Measurements from ENCODE around the gene C3orf52. TPM values are rescaled to one million over a fixed set of nuclear protein-coding genes. Genes with fewer than 3 reads are reported as not detected.
"Not testable (repeated sequence)": the region's sequence is repeated elsewhere in the genome, so short reads cannot be mapped to it uniquely, and the experiment has no call there.

The C3orf52 gene, protein sequence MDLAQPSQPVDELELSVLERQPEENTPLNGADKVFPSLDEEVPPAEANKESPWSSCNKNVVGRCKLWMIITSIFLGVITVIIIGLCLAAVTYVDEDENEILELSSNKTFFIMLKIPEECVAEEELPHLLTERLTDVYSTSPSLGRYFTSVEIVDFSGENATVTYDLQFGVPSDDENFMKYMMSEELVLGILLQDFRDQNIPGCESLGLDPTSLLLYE
- 0.32 TPM for total RNA-seq

DNA sequence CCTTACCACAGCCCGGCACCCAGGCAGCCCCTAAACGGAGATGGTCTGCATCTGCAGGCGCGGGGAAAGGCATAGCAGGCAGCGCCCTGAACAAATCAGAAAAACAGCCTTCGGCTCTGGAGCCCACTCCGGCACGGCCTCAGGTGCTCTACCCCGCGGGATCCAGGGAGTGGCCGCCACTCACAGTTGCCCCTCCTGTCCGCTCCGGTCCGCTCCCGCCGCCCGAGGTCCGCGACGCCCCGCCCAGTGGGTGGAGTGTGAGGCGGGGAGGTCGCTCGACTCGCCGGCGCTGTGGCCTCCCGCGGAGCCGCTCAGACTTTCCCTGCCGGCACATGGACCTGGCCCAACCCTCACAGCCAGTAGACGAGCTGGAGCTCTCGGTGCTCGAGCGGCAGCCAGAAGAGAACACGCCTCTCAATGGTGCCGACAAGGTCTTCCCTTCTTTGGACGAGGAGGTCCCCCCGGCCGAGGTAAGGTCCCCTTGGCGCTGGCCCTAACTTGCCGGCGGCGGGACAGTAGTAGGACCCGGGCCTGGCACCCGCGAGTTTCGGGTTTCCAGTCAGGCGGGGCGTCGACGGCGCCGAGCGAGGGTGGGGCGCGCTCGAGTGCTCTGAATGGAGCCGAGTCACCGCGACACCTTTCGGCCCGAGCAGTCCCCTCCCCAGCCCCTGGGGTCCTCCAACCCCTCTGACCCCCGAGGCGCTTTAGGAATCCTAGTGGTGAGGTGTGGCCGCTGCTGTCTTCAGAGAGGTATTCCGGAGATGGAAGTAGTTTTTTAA is at the start of gene C3orf52:
TSS of gene C3orf52 (plus strand) at position 314 of the 779 bp plus-strand sequence. CDS start at position 333, 19 bp downstream.
- TF ChIP-seq, protein P1, sequence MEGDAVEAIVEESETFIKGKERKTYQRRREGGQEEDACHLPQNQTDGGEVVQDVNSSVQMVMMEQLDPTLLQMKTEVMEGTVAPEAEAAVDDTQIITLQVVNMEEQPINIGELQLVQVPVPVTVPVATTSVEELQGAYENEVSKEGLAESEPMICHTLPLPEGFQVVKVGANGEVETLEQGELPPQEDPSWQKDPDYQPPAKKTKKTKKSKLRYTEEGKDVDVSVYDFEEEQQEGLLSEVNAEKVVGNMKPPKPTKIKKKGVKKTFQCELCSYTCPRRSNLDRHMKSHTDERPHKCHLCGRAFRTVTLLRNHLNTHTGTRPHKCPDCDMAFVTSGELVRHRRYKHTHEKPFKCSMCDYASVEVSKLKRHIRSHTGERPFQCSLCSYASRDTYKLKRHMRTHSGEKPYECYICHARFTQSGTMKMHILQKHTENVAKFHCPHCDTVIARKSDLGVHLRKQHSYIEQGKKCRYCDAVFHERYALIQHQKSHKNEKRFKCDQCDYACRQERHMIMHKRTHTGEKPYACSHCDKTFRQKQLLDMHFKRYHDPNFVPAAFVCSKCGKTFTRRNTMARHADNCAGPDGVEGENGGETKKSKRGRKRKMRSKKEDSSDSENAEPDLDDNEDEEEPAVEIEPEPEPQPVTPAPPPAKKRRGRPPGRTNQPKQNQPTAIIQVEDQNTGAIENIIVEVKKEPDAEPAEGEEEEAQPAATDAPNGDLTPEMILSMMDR (IDR thresholded peaks at IDR 0.05), result no peak
- intact Hi-C loops (cut with DNase I), result loop anchor here (5.0 to 10.0 kb wide), 2 partner anchors 221 to 1126 kb away; partner anchors contain the start of gene BOC
- no peaks in the 10 kb centered on the region for H3K36me3 ChIP-seq
- no peaks in the 10 kb centered on the region for H3K27me3 ChIP-seq
- peak; percentile 49 to 89 for DNase-seq (ENCODE audit: low spot score in 2 of 2)
- peak within 1 kb of the TSS; percentile 74 to 88 for H3K4me3 ChIP-seq
- peaks cover 0 to 15% of the 10 kb centered on the region in 2 donors for H3K4me1 ChIP-seq
- no peaks in the 10 kb centered on the region for H3K9me3 ChIP-seq
- H3K27ac ChIP-seq, result peak within 1 kb of the TSS; percentile 60 to 74

DNA sequence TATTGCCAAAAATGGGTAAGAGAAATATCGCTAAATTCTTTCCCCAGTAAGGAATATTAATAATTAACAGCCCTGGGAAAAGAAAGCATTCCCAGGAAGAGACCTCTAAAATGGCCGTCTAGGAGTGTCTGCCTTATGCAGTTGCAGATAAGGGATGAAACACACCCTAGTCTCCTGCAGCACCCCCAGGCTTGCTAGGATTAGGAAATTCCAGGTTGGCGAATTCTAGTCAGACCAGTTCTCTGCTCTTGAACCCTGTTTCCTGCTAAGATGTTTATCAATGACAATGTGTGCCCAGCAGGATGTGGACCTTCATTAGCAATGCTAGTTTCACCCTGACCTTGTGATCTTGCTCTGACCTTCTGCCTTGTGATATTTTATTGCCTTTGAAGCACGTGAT is 49.0 kb upstream of the C3orf52 start:
- DNase-seq (ENCODE audit: low spot score in 2 of 2); H3K27me3 ChIP-seq; H3K36me3 ChIP-seq; H3K27ac ChIP-seq; H3K9me3 ChIP-seq; H3K4me3 ChIP-seq; H3K4me1 ChIP-seq; intact Hi-C loops (cut with DNase I): not testable (repeated sequence)

DNA sequence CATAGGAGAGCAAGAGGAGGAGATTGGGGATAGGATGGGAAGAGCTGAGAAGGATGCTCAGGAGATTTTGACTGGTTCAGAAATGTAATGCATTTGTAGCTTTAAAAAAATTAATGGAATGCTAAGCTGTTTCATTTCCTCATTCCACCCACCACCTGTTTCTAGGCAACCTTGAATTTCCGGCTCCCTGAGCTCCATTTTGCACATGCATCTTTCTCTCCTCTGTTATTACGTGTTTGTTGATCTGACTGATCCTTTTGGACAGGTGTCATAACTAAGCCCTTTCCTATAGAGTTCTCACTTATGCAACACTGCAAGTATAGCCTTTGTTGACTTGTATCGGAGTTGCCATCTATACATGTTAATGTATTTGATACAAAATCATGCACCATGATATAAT is 47.3 kb upstream of the C3orf52 start:
- no peak for DNase-seq (ENCODE audit: low spot score in 2 of 2)
- no peaks in the 10 kb centered on the region for H3K27me3 ChIP-seq
- H3K4me3 ChIP-seq, result no peak overlapping the region
- peaks cover 0 to 1% of the 10 kb centered on the region in 2 donors for H3K4me1 ChIP-seq
- TF ChIP-seq, protein P1 (IDR thresholded peaks at IDR 0.05), result no peak
- H3K36me3 ChIP-seq, result no peaks in the 10 kb centered on the region
- H3K27ac ChIP-seq, result no peak overlapping the region
- no peaks in the 10 kb centered on the region for H3K9me3 ChIP-seq
- intact Hi-C loops (cut with DNase I), result no loop called here

DNA sequence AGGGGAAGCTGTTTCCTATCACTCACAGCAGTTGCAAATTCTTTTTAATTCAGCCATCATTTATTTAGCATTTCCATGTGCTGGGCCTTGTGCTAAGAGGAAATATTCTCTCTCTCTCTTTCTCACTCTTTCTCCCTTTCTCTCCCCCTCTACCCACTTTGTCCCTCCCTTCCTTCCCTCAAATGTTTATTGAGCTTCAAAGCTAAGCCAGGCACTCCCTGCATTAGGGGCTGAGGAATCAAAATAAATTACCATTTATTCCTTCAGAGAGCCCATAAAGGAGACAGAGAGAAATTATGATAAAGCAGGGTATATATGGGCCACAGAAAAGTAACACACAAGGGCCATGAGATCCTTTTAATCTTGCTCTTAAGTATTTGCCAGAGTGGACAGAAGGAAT is 44.9 kb upstream of the C3orf52 start:
- no peaks in the 10 kb centered on the region for H3K27me3 ChIP-seq
- H3K4me3 ChIP-seq, result no peak overlapping the region
- no peaks in the 10 kb centered on the region for H3K36me3 ChIP-seq
- H3K27ac ChIP-seq, result no peak overlapping the region
- peaks cover 0 to 2% of the 10 kb centered on the region in 2 donors for H3K4me1 ChIP-seq
- H3K9me3 ChIP-seq, result no peaks in the 10 kb centered on the region
- intact Hi-C loops (cut with DNase I), result no loop called here
- no peak for DNase-seq (ENCODE audit: low spot score in 2 of 2)
- TF ChIP-seq, protein P1 (IDR thresholded peaks at IDR 0.05), result no peak

DNA sequence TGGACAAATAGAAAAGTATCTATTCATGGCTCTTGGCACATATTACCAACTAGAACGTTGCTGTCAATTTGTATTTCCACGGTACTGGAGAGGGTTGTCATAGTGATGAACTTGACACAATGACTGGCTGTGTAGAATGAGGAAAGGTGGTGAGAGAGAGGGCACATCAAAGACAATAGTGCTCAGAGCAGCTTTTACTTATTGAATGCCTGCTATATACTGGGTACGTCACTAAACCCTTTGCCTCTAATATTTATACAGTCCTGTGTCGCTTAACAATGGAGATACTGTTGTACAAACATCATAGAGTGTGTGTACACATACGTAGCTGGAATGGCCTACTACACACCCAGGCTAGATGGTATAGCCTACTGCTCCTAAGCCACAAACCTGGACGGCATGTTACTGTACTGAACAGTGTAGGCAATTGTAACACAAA is 43.3 kb upstream of the C3orf52 start:
- peaks cover 0 to 2% of the 10 kb centered on the region in 2 donors for H3K4me1 ChIP-seq
- H3K36me3 ChIP-seq, result no peaks in the 10 kb centered on the region
- intact Hi-C loops (cut with DNase I), result no loop called here
- no peaks in the 10 kb centered on the region for H3K27me3 ChIP-seq
- TF ChIP-seq, protein P1 (IDR thresholded peaks at IDR 0.05), result no peak
- H3K4me3 ChIP-seq, result no peak overlapping the region
- H3K9me3 ChIP-seq, result no peaks in the 10 kb centered on the region
- DNase-seq (ENCODE audit: low spot score in 2 of 2), result no peak
- H3K27ac ChIP-seq, result no peak overlapping the region

DNA sequence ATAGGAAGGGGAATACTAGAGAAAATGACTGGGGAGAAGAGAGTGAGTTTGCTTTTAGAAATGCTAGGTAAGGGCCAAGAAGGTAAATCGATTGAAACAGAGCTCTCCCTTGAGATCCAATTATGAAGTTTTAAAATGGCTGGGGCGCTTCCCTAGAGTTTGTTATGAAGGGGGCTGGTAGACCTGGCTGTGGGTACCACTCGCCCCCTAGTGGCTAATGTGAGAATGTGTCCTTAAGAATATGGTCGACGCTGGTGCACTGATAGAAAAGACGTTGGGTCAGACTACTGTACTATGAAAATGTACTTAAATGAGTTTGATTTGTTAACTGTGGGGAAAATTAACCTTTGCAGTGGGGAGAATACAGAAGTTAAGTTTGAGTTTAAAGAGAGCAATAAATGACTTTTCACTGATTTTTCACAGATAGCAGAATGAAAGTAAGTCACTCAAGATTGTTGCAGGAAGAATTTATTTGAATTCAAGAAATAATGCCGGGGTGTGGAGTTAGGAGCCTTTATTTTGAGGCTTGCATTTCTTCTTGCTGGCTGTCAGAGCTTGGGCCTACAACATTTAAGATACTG is 42.5 kb upstream of the C3orf52 start:
- intact Hi-C loops (cut with DNase I), result no loop called here
- H3K27ac ChIP-seq, result no peak overlapping the region
- peaks cover 0 to 2% of the 10 kb centered on the region in 2 donors for H3K4me1 ChIP-seq
- TF ChIP-seq, protein P1 (IDR thresholded peaks at IDR 0.05), result peak; percentile 48 to 83 (median 76)
- peak in 1 of 2 donors; percentile 64 for DNase-seq (ENCODE audit: low spot score in 2 of 2)
- no peaks in the 10 kb centered on the region for H3K9me3 ChIP-seq
- no peaks in the 10 kb centered on the region for H3K27me3 ChIP-seq
- H3K36me3 ChIP-seq, result no peaks in the 10 kb centered on the region
- peak overlapping the region; percentile 8 to 19 for H3K4me3 ChIP-seq
